Keratinocyte (primary cell): ENCODE results near the gene ADGRB3. TPM values are rescaled to one million over a fixed set of nuclear protein-coding genes. Genes with fewer than 3 reads are reported as not detected.

Experiments used
- DNase-seq: peaks from one replicate; pipeline ENCODE4 v3.0.0-alpha.2; 2011; ENCODE audit warnings: low read depth, missing footprints, low spot score
- FAIRE-seq: peaks from 2 replicates; lab custom pipeline; 2011; peaks lifted over from hg19 to GRCh38; lab: Jason Lieb, UNC
- H2AFZ ChIP-seq: 2 replicates; pipeline ENCODE4 v1.6.0; 2012; ENCODE audit warnings: low read length, control low read depth, inconsistent platforms; ENCODE audit not compliant: control insufficient read depth
- H3K27ac ChIP-seq: 2 replicates; pipeline ENCODE4 v1.5.1; 2011; ENCODE audit warnings: low read length; ENCODE audit not compliant: control insufficient read depth, insufficient read depth
- H3K27me3 ChIP-seq: 3 replicates; pipeline ENCODE4 v1.6.0; 2011; ENCODE audit warnings: low read length; ENCODE audit not compliant: control insufficient read depth, insufficient read depth; ENCODE audit errors: extremely low read depth
- H3K36me3 ChIP-seq, 2 experiments: 2 replicates in 1 of 2; 3 replicates in 1 of 2; pipeline ENCODE4 v1.5.1; 2011; ENCODE audit warnings: low read length in 2 of 2, mild to moderate bottlenecking in 1 of 2; ENCODE audit not compliant: control insufficient read depth in 2 of 2, insufficient read depth in 2 of 2; ENCODE audit errors: extremely low read depth in 1 of 2
- H3K4me1 ChIP-seq: 3 replicates; pipeline ENCODE4 v1.5.1; 2011; ENCODE audit warnings: low read length; ENCODE audit not compliant: control insufficient read depth, insufficient read depth; ENCODE audit errors: extremely low read depth
- H3K4me2 ChIP-seq: 3 replicates; pipeline ENCODE4 v1.6.0; 2011; ENCODE audit warnings: low read depth, low read length; ENCODE audit not compliant: control insufficient read depth, insufficient read depth; ENCODE audit errors: extremely low read depth
- H3K4me3 ChIP-seq, 3 experiments: fragments of 200-600 bp in 1 of 3; sonication (generic) in 1 of 3; 2 replicates in 2 of 3; 3 replicates in 1 of 3; pipeline ENCODE4 v1.5.1; 2011 to 2016; ENCODE audit warnings: low read length in 3 of 3, mild to moderate bottlenecking in 3 of 3, control low read depth in 2 of 3, inconsistent platforms in 1 of 3, low read depth in 1 of 3, mixed read lengths in 1 of 3, mixed run types in 1 of 3, moderate library complexity in 1 of 3; ENCODE audit not compliant: control insufficient read depth in 2 of 3, insufficient read depth in 2 of 3; ENCODE audit errors: extremely low read depth in 1 of 3
- H3K79me2 ChIP-seq: 2 replicates; pipeline ENCODE4 v1.6.0; 2012; ENCODE audit warnings: low read length; ENCODE audit not compliant: control insufficient read depth, insufficient read depth
- H3K9ac ChIP-seq: 3 replicates; pipeline ENCODE4 v1.6.0; 2011; ENCODE audit warnings: low read length; ENCODE audit not compliant: control insufficient read depth, insufficient read depth; ENCODE audit errors: extremely low read depth
- H3K9me1 ChIP-seq: 3 replicates; pipeline ENCODE4 v1.6.0; 2011; ENCODE audit warnings: low read length; ENCODE audit not compliant: control insufficient read depth, insufficient read depth; ENCODE audit errors: extremely low read depth
- H3K9me3 ChIP-seq: 2 replicates; pipeline ENCODE4 v1.5.1; 2012; ENCODE audit warnings: low read depth, low read length; ENCODE audit not compliant: control insufficient read depth
- H4K20me1 ChIP-seq: 3 replicates; pipeline ENCODE4 v1.6.0; 2011; ENCODE audit warnings: low read length; ENCODE audit not compliant: control insufficient read depth, insufficient read depth; ENCODE audit errors: extremely low read depth
- EZH2 ChIP-seq: IDR thresholded peaks from one replicate; pipeline ENCODE4 v1.6.1; 2012; ENCODE audit warnings: inconsistent platforms, mild to moderate bottlenecking, low read length, moderate library complexity
- dilution Hi-C: fragments of 300-500 bp; cut with MboI; formaldehyde crosslinking; loops from one replicate; pipeline ENCODE4 v1.7.0; 2020; ENCODE audit warnings: low sequenced_read_pairs; ENCODE audit not compliant: extremely low pct_ligation_motif_present
- polyA plus RNA-seq, 5 experiments: library from polyadenylated mRNA; depleted of rRNA in 3 of 5; stranded (reverse) in 3 of 5; stranded (forward) in 1 of 5; unstranded in 1 of 5; fragments of >200 nt; gene quantifications; 1 replicate in 1 of 5; 2 replicates in 3 of 5; 3 replicates in 1 of 5; pipeline versions ENCODE4 v1.2.1 to v1.2.3, GENCODE V29; 2011 to 2012; ENCODE audit warnings: missing spikeins in 2 of 5, low read depth in 1 of 5, low replicate concordance in 1 of 5
- TF ChIP-seq, protein P1 (sequence below), 3 experiments: IDR thresholded peaks in 1 of 3; conservative IDR thresholded peaks in 1 of 3; optimal IDR thresholded peaks in 1 of 3; 2 replicates in 2 of 3; 3 replicates in 1 of 3; pipeline versions ENCODE3 to v1.5.1; 2011; ENCODE audit warnings: low read length in 3 of 3, mild to moderate bottlenecking in 3 of 3, moderate library complexity in 2 of 3, control low read depth in 1 of 3, inconsistent platforms in 1 of 3; ENCODE audit not compliant: insufficient read depth in 2 of 3; ENCODE audit errors: extremely low read depth in 1 of 3

ADGRB3 gene
- polyA plus RNA-seq, 1 donor (not counting 4 experiments of a cell fraction or from before 2014, with no cell fraction given), result not detected

DNA sequence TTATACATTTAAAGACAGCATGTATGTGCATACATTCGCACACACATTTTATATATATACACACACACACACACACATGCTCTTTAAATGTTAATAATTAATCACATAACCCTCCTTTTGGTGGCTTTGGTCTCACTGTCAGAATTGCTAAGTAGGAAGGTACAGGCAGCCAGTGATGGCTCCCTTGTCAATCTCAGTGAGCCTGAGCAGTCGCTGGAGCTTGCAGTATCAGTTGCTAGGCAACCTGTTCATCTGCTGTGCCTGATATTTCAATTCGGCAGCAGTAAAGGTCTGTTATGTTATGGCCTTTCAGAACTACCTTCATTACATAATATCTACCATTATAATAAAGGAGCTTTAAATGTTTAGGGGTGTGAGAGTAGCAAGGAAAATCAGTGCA lies 787.4 kb downstream of the ADGRB3 start:
- H3K79me2 ChIP-seq, result no peaks in the 10 kb centered on the region
- no peaks in the 10 kb centered on the region for H3K9me3 ChIP-seq
- no peak overlapping the region for H3K9ac ChIP-seq
- H3K9me1 ChIP-seq, result no peaks in the 10 kb centered on the region
- DNase-seq (no peak), FAIRE-seq (no peak)
- no peak overlapping the region for H3K27ac ChIP-seq
- H3K4me3 ChIP-seq, result no peak overlapping the region
- dilution Hi-C loops, result no loop called here
- no peak for TF ChIP-seq EZH2
- TF ChIP-seq, protein P1, sequence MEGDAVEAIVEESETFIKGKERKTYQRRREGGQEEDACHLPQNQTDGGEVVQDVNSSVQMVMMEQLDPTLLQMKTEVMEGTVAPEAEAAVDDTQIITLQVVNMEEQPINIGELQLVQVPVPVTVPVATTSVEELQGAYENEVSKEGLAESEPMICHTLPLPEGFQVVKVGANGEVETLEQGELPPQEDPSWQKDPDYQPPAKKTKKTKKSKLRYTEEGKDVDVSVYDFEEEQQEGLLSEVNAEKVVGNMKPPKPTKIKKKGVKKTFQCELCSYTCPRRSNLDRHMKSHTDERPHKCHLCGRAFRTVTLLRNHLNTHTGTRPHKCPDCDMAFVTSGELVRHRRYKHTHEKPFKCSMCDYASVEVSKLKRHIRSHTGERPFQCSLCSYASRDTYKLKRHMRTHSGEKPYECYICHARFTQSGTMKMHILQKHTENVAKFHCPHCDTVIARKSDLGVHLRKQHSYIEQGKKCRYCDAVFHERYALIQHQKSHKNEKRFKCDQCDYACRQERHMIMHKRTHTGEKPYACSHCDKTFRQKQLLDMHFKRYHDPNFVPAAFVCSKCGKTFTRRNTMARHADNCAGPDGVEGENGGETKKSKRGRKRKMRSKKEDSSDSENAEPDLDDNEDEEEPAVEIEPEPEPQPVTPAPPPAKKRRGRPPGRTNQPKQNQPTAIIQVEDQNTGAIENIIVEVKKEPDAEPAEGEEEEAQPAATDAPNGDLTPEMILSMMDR (optimal IDR thresholded peaks at IDR 0.05 in 1 of 3, IDR thresholded peaks at IDR 0.05 in 1 of 3, conservative IDR thresholded peaks at IDR 0.05 in 1 of 3; ENCODE audit: extremely low read depth in 1 of 3, insufficient read depth in 2 of 3, low read length in 3 of 3), result no peak
- no peaks in the 10 kb centered on the region for H4K20me1 ChIP-seq
- no peaks in the 10 kb centered on the region for H3K4me1 ChIP-seq
- H3K27me3 ChIP-seq, result no peaks in the 10 kb centered on the region
- H3K4me2 ChIP-seq, result no peak overlapping the region
- no peaks in the 10 kb centered on the region for H3K36me3 ChIP-seq
- H2AFZ ChIP-seq, result no peak overlapping the region

DNA sequence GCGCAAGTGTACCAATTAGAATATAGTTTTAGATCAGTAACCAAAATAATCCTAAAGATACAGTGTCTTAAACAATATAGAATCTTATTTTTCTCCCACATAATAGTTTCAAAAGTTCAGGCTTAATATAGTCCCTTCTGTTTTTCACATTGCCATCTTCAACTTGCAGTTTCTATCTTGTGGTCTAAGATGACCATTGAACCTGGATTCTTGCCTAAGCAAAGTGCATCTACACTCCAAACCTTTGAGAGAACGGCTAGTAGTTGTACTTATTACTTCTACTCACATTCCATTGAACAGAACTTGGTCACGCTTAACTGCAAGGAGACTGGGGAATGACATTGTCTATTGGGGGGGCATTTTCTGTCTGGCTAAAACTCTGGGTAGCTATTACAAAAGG lies 788.7 kb downstream of the ADGRB3 start:
- no peak for TF ChIP-seq EZH2
- TF ChIP-seq, protein P1 (optimal IDR thresholded peaks at IDR 0.05 in 1 of 3, IDR thresholded peaks at IDR 0.05 in 1 of 3, conservative IDR thresholded peaks at IDR 0.05 in 1 of 3; ENCODE audit: extremely low read depth in 1 of 3, insufficient read depth in 2 of 3, low read length in 3 of 3), result no peak
- no peak for DNase-seq
- H3K27me3 ChIP-seq, result no peaks in the 10 kb centered on the region
- H3K9me1 ChIP-seq, result no peaks in the 10 kb centered on the region
- no peak overlapping the region for H3K9ac ChIP-seq
- H3K36me3 ChIP-seq, result no peaks in the 10 kb centered on the region
- H3K27ac ChIP-seq, result no peak overlapping the region
- dilution Hi-C loops, result no loop called here
- no peak for FAIRE-seq
- H4K20me1 ChIP-seq, result no peaks in the 10 kb centered on the region
- no peaks in the 10 kb centered on the region for H3K4me1 ChIP-seq
- no peaks in the 10 kb centered on the region for H3K9me3 ChIP-seq
- no peaks in the 10 kb centered on the region for H3K79me2 ChIP-seq
- no peak overlapping the region for H2AFZ ChIP-seq
- H3K4me3 ChIP-seq, result no peak overlapping the region
- H3K4me2 ChIP-seq, result no peak overlapping the region
